Measurements from ENCODE around the gene OSBPL6. TPM values are rescaled to one million over a fixed set of nuclear protein-coding genes. Genes with fewer than 3 reads are reported as not detected.
A peak's percentile ranks its signal among the peaks of the same experiment; 100 is the strongest.
"Not testable (repeated sequence)": the region's sequence is repeated elsewhere in the genome, so short reads cannot be mapped to it uniquely, and the experiment has no call there.

The OSBPL6 gene
- total and polyA plus RNA-seq, 9 of the 15 experiments (the other 6 are each of a cell fraction or from before 2014, with no cell fraction given) = 3.4 to 12.7 (median 9.3) TPM

DNA sequence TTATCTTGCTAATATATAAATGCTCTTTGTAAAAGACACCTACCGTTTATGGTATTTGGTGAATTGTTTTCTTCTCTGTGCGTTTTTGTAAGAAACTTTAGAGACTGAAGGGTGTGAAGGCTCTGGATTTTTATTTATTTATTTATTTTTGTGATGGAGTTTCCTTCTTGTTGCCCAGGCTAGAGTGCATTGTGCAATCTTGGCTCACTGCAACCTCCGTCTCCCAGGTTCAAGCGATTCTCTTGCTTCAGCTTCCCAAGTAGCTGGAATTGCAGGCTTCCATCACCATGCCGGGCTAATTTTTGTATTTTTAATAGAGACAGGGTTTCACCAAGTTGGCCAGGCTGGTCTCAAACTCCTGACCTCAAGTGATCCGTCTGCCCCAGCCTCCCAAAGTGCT lies 129.0 kb downstream of the OSBPL6 start:
- POLR2A ChIA-PET; H3K36me3 ChIP-seq (ENCODE audit: control insufficient read depth, insufficient read depth, low read length); H2AFZ ChIP-seq (ENCODE audit: low read depth, low read length); intact Hi-C loops (cut with micrococcal nuclease); H3K4me2 ChIP-seq (ENCODE audit: insufficient read depth, low read length); H4K20me1 ChIP-seq (replicated peaks; ENCODE audit: control insufficient read depth, insufficient read depth, low read length); BruUV-seq (replicated peaks); in situ Hi-C loops (cut with MboI); H3K4me3 ChIP-seq; H3K4me1 ChIP-seq (replicated peaks in 1 of 2; ENCODE audit: control insufficient read depth in 2 of 2, insufficient read depth in 2 of 2, low read length in 2 of 2); H3K27ac ChIP-seq (ENCODE audit: extremely low read depth, low read depth, low read length); H3K9me1 ChIP-seq (ENCODE audit: control insufficient read depth, insufficient read depth, low read length); ATAC-seq; H3K9me3 ChIP-seq (replicated peaks; ENCODE audit: control insufficient read depth, insufficient read depth, low read depth, low read length); H3K79me2 ChIP-seq (ENCODE audit: control insufficient read depth, insufficient read depth, low read length); CTCF ChIA-PET (ENCODE audit: low intra/inter-chr PET ratio); H3K9ac ChIP-seq (ENCODE audit: insufficient read depth in 1 of 2, low read depth in 2 of 2, low read length in 2 of 2); FAIRE-seq; H3K27me3 ChIP-seq (ENCODE audit: control insufficient read depth in 2 of 2, insufficient read depth in 2 of 2, low read length in 2 of 2); DNase-seq (ENCODE audit: extremely low read depth in 1 of 4, low spot score in 3 of 4); TF ChIP-seq CEBPG (CRISPR knock-in tag; IDR thresholded peaks at IDR 0.05): not testable (repeated sequence)
- 25% methylated on average over 6 of the region's 6 CpGs for WGBS (ENCODE audit: insufficient coverage, low coverage, missing lambda C conversion rate)
- TF ChIP-seq CEBPB (tag; IDR thresholded peaks at IDR 0.05) (peak; percentile 79), ZNF3 (CRISPR knock-in tag; IDR thresholded peaks at IDR 0.05) (0 out of 2 replicates have a peak, but pooled peaks have one; percentile 35), CEBPG (tag; conservative IDR thresholded peaks at IDR 0.05 in 1 of 2, IDR thresholded peaks at IDR 0.05 in 1 of 2) (peak in 1 of 2 experiments; percentile 79; a peak in 3 of 4 replicates)

- Histone ChIP-seq H3K79me2 (ENCODE audit: control insufficient read depth, insufficient read depth, low read length) (no peaks in the 10 kb centered on the region), H3K4me3 (no peak overlapping the region), H3K9me3 (replicated peaks; ENCODE audit: control insufficient read depth, insufficient read depth, low read depth, low read length) (no peaks in the 10 kb centered on the region), H3K9me1 (ENCODE audit: control insufficient read depth, insufficient read depth, low read length) (no peaks in the 10 kb centered on the region), H3K36me3 (ENCODE audit: control insufficient read depth, insufficient read depth, low read length) (no peaks in the 10 kb centered on the region), H3K27me3 (ENCODE audit: control insufficient read depth in 2 of 2, insufficient read depth in 2 of 2, low read length in 2 of 2) (no peaks in the 10 kb centered on the region), H2AFZ (ENCODE audit: low read depth, low read length) (peak overlapping the region; percentile 47), H3K4me1 (replicated peaks in 1 of 2; ENCODE audit: control insufficient read depth in 2 of 2, insufficient read depth in 2 of 2, low read length in 2 of 2) (0 out of 5 replicates have a peak, but pooled peaks cover 0 to 3% of the 10 kb centered on the region in 2 experiments), H4K20me1 (replicated peaks; ENCODE audit: control insufficient read depth, insufficient read depth, low read length) (no peaks in the 10 kb centered on the region), H3K9ac (ENCODE audit: insufficient read depth in 1 of 2, low read depth in 2 of 2, low read length in 2 of 2) (no peak overlapping the region), H3K27ac (ENCODE audit: extremely low read depth, low read depth, low read length) (no peak overlapping the region), H3K4me2 (ENCODE audit: insufficient read depth, low read length) (no peak overlapping the region)
- 15% methylated on average over 5 of the region's 5 CpGs for WGBS (ENCODE audit: insufficient coverage, low coverage, missing lambda C conversion rate)
- ChIA-PET CTCF (ENCODE audit: low intra/inter-chr PET ratio) (no interaction called here), POLR2A (interaction anchor here (0.9 to 2.2 kb wide), 2 partner anchors 8 to 15 kb away, joined by 3 to 7 read pairs; no protein-coding TSS in a partner anchor)
- DNase-seq (ENCODE audit: extremely low read depth in 1 of 4, low spot score in 3 of 4) (no peak), ATAC-seq (peak; percentile 52; the same call in 2 of the 3 replicates), FAIRE-seq (no peak)
- no TSS peak for BruUV-seq (replicated peaks)
- intact Hi-C loops (cut with micrococcal nuclease) (no loop called here), in situ Hi-C loops (cut with MboI) (no loop called here)
- TF ChIP-seq ZNF239 (CRISPR knock-in tag; IDR thresholded peaks at IDR 0.05) = no peak
- TF ChIP-seq HNRNPL (IDR thresholded peaks at IDR 0.05; ENCODE audit: low read depth, low read length) = no peak
- TF ChIP-seq, protein P1, sequence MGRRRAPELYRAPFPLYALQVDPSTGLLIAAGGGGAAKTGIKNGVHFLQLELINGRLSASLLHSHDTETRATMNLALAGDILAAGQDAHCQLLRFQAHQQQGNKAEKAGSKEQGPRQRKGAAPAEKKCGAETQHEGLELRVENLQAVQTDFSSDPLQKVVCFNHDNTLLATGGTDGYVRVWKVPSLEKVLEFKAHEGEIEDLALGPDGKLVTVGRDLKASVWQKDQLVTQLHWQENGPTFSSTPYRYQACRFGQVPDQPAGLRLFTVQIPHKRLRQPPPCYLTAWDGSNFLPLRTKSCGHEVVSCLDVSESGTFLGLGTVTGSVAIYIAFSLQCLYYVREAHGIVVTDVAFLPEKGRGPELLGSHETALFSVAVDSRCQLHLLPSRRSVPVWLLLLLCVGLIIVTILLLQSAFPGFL (CRISPR knock-in tag; IDR thresholded peaks at IDR 0.05) = no peak
- TF ChIP-seq, protein P2, sequence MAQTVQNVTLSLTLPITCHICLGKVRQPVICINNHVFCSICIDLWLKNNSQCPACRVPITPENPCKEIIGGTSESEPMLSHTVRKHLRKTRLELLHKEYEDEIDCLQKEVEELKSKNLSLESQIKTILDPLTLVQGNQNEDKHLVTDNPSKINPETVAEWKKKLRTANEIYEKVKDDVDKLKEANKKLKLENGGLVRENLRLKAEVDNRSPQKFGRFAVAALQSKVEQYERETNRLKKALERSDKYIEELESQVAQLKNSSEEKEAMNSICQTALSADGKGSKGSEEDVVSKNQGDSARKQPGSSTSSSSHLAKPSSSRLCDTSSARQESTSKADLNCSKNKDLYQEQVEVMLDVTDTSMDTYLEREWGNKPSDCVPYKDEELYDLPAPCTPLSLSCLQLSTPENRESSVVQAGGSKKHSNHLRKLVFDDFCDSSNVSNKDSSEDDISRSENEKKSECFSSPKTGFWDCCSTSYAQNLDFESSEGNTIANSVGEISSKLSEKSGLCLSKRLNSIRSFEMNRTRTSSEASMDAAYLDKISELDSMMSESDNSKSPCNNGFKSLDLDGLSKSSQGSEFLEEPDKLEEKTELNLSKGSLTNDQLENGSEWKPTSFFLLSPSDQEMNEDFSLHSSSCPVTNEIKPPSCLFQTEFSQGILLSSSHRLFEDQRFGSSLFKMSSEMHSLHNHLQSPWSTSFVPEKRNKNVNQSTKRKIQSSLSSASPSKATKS (CRISPR knock-in tag; IDR thresholded peaks at IDR 0.05) = no peak
- no peak for TF ChIP-seq MYBL2 (IDR thresholded peaks at IDR 0.05; ENCODE audit: low read depth)
- TF ChIP-seq MYBL2 (CRISPR knock-in tag; IDR thresholded peaks at IDR 0.05; ENCODE audit: borderline replicate concordance) = no peak
- no peak for TF ChIP-seq PPARD (CRISPR knock-in tag; IDR thresholded peaks at IDR 0.05)
- no peak for TF ChIP-seq ZNF76 (CRISPR knock-in tag; IDR thresholded peaks at IDR 0.05; ENCODE audit: borderline replicate concordance)
- TF ChIP-seq FOXJ2 (tag; IDR thresholded peaks at IDR 0.05) = no peak
These were observed 129.8 kb downstream of the OSBPL6 start for GRCh38 chr2:178324077-178324476.
